Measurements from ENCODE around the gene HTD2. TPM values are rescaled to one million over a fixed set of nuclear protein-coding genes. Genes with fewer than 3 reads are reported as not detected.

Gene HTD2
- total RNA-seq, 4 donors from 2014 or later: 14.1 to 26.2 (median 21.7) TPM

GRCh38 chr3:58369038-58369437 lies 62.7 kb downstream of the HTD2 start:
- intact Hi-C loops (cut with DNase I; ENCODE audit: low total_unique reads): no loop called here
- Histone ChIP-seq H3K27ac (no peak overlapping the region), H3K9me3 (no peaks in the 10 kb centered on the region), H3K4me3 (no peak overlapping the region), H3K27me3 (no peaks in the 10 kb centered on the region), H3K36me3 (no peaks in the 10 kb centered on the region), H3K4me1 (no peaks in the 10 kb centered on the region)
- TF ChIP-seq CTCF (IDR thresholded peaks at IDR 0.05 in 4 of 5, conservative IDR thresholded peaks at IDR 0.05 in 1 of 5) (no peak), POLR2A (IDR thresholded peaks at IDR 0.05) (no peak)
- ATAC-seq (no peak), DNase-seq (no peak)
- in situ Hi-C loops (cut with MboI; ENCODE audit: low sequenced_read_pairs in 4 of 4): no loop called here

Other genes with a start within 250 kb of the HTD2 start
- gene DNASE1L3, start 95.5 kb upstream of the HTD2 start, total RNA-seq: under 1 TPM in 2 of 4 donors, not detected in 2; 0.29 to 0.42 TPM
- 10 to 100 TPM in 2 of 4 donors, 1 to 10 TPM in 2; 5.8 to 14.0 (median 9.6) TPM for gene ABHD6, start 68.7 kb upstream of the HTD2 start, total RNA-seq
- gene RPP14, start 275 bp upstream of the HTD2 start, total RNA-seq: 10 to 100 TPM; 16.6 to 28.9 (median 17.1) TPM
- gene PXK, start 26.4 kb downstream of the HTD2 start, total RNA-seq: 10 to 100 TPM; 21.6 to 33.6 (median 24.4) TPM
- gene PDHB, start 127.3 kb downstream of the HTD2 start, total RNA-seq: 100 to 1,000 TPM; 131 to 195 (median 169) TPM
- gene KCTD6, start 185.6 kb downstream of the HTD2 start, total RNA-seq: 1 to 10 TPM; 4.3 to 8.3 (median 5.8) TPM
- 10 to 100 TPM in 1 of 4 donors, 1 to 10 TPM in 3; 1.6 to 10.4 (median 5.7) TPM for gene ACOX2, start 230.7 kb downstream of the HTD2 start, total RNA-seq

All from gastrocnemius medialis (tissue), 4 donors.